Aortic smooth muscle cell (primary cell): ENCODE results near the gene CITED1. TPM values are rescaled to one million over a fixed set of nuclear protein-coding genes. Genes with fewer than 3 reads are reported as not detected.

Source experiments
- total RNA-seq: library from RNA; depleted of rRNA; stranded (reverse); fragments of >200 nt; gene quantifications from 2 replicates; pipeline ENCODE4 v1.2.3, GENCODE V29; 2014

Gene CITED1, protein sequence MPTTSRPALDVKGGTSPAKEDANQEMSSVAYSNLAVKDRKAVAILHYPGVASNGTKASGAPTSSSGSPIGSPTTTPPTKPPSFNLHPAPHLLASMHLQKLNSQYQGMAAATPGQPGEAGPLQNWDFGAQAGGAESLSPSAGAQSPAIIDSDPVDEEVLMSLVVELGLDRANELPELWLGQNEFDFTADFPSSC
- 0.13 TPM in 1 of 2 replicates, not detected in the other for total RNA-seq

DNA sequence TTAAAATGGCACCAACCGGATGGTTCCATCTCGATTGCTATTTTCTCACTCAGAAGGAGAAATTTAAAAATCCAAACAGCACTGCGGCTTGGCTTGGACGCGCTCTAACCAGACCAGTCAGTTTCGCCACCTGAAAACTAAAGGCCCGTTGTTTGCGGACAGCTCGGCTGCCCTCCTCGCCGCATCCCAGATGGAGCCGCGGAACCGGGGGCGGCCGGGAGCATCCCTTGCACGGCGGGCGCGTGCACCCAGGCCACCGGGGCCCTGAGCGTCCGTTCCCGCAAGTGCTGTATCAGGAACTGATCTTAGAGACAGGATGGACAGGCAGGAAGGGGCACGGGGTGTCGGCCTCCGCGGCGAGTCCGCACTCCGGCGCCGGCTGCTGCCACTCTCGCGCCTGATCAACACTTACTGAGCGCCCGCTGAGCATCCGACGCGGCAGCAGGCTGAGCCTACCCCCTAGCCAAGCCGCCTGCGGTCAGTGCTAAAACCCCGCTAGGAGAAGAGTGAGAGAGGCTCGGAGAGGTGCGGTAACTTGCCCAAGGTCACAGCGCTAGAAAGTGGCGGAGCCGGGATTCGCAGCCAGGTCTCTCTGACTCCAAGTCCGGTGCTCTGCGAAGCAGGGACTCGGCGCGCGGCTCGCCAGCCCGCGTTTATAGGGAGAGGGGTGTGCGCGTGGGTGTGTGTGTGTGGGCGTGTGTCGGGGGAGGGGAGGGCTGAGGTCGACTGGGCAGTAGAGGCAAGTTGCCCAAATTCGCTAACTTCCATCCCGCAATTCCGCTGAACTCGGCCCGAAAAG, at the start of gene CITED1:
TSS of gene CITED1 (minus strand) at position 629 of the 799 bp plus-strand sequence. CDS start 3,045 bp downstream, outside the sequence.

Other genes starting within 250 kb of the CITED1 start
- gene RTL5, start 174.0 kb downstream of the CITED1 start, total RNA-seq, result 3.7 and 5.6 TPM in 2 replicates
- 23.3 and 28.4 TPM in 2 replicates for gene PIN4, start 124.2 kb downstream of the CITED1 start, total RNA-seq
- gene ERCC6L, start 66.9 kb downstream of the CITED1 start, total RNA-seq, result 2.2 and 3.8 TPM in 2 replicates
- 673 and 722 TPM in 2 replicates for gene RPS4X, start 28.7 kb downstream of the CITED1 start, total RNA-seq